B cell (primary cell): ENCODE data around the gene DAP. TPM values are rescaled to one million over a fixed set of nuclear protein-coding genes. Genes with fewer than 3 reads are reported as not detected.

Experiments used
- ATAC-seq: fragments of 200-7000 bp; cut with Tn5 transposase; one replicate; pipeline ENCODE4 v1.10.0; 2021; ENCODE audit warnings: low read depth, mild to moderate bottlenecking, moderate number of reproducible peaks, moderate library complexity
- CTCF ChIA-PET: fragments of 350-600 bp; sonication (Branson Sonifier 250); formaldehyde crosslinking; loops from one replicate; lab custom pipeline; 2021; ENCODE audit warnings: antibody characterized with exemption, inconsistent platforms; lab: Charles Lee
- POLR2A ChIA-PET: fragments of 350-600 bp; sonication (Branson Sonifier 250); formaldehyde crosslinking; loops from one replicate; lab custom pipeline; 2021; ENCODE audit warnings: antibody characterized with exemption; lab: Charles Lee
- DNase-seq: peaks from one replicate; pipeline ENCODE4 v3.0.0; 2013
- H2AFZ ChIP-seq: 2 replicates; pipeline ENCODE4 v1.6.1; 2012; ENCODE audit warnings: mild to moderate bottlenecking, low read depth, low read length; ENCODE audit not compliant: insufficient read depth, poor library complexity, severe bottlenecking
- H3K27ac ChIP-seq, 2 donors: 1 replicate in 1 of 2; 2 replicates in 1 of 2; pipeline ENCODE4 v1.5.1; 2012 to 2013; ENCODE audit warnings: low read length in 2 of 2, mild to moderate bottlenecking in 2 of 2, moderate library complexity in 1 of 2
- H3K27me3 ChIP-seq, 4 experiments: fragments of 200-600 bp in 1 of 4; sonication (generic) in 1 of 4; replicated peaks in 1 of 4; 1 replicate in 2 of 4; 2 replicates in 2 of 4; pipeline versions ENCODE4 v1.6.1 to v1.7.0; 2013 to 2016; ENCODE audit warnings: low read length in 3 of 4, mild to moderate bottlenecking in 2 of 4, mixed read lengths in 1 of 4, moderate library complexity in 1 of 4; ENCODE audit not compliant: insufficient read depth in 4 of 4, control insufficient read depth in 3 of 4; ENCODE audit errors: control extremely low read depth in 1 of 4
- H3K36me3 ChIP-seq, 2 experiments: replicated peaks in 1 of 2; 1 replicate in 1 of 2; 2 replicates in 1 of 2; pipeline versions ENCODE4 v1.6.1 to v1.7.1; 2013; ENCODE audit warnings: low read length in 1 of 2; ENCODE audit not compliant: insufficient read depth in 2 of 2, control insufficient read depth in 1 of 2; ENCODE audit errors: control extremely low read depth in 1 of 2, extremely low read depth in 1 of 2
- H3K4me1 ChIP-seq, 2 donors: fragments of 200-600 bp in 1 of 2; sonication (generic) in 1 of 2; 1 replicate in 1 of 2; 2 replicates in 1 of 2; pipeline versions ENCODE4 v1.5.1 to v1.6.1; 2013 to 2017; ENCODE audit warnings: low read length in 2 of 2; ENCODE audit not compliant: control insufficient read depth in 2 of 2, insufficient read depth in 2 of 2
- H3K4me2 ChIP-seq: replicated peaks from 2 replicates; pipeline ENCODE3; 2012; ENCODE audit warnings: mild to moderate bottlenecking, low read depth, low read length; ENCODE audit not compliant: poor library complexity, severe bottlenecking
- H3K4me3 ChIP-seq, 5 experiments: fragments of 200-600 bp in 1 of 5; sonication (generic) in 1 of 5; 1 replicate in 3 of 5; 2 replicates in 2 of 5; pipeline versions ENCODE4 v1.5.1 to v1.7.0; 2011 to 2016; ENCODE audit warnings: low read length in 4 of 5, mild to moderate bottlenecking in 4 of 5, low read depth in 2 of 5, control low read depth in 1 of 5, moderate library complexity in 1 of 5; ENCODE audit not compliant: insufficient read depth in 1 of 5; ENCODE audit errors: control extremely low read depth in 1 of 5, extremely low read depth in 1 of 5
- H3K79me2 ChIP-seq: fragments of 200-600 bp; sonication (generic); one replicate; pipeline ENCODE4 v1.6.0; 2016; ENCODE audit warnings: low read length; ENCODE audit not compliant: control insufficient read depth, insufficient read depth
- H3K9ac ChIP-seq: fragments of 200-600 bp; sonication (generic); 2 replicates; pipeline ENCODE4 v1.6.1; 2017; ENCODE audit warnings: mild to moderate bottlenecking, low read length, moderate library complexity
- H3K9me3 ChIP-seq, 3 donors: one replicate each; pipeline versions ENCODE4 v1.6.1 to v1.7.1; 2013; ENCODE audit warnings: low read length in 2 of 3; ENCODE audit not compliant: control insufficient read depth in 2 of 3, insufficient read depth in 1 of 3; ENCODE audit errors: control extremely low read depth in 1 of 3
- H4K20me1 ChIP-seq: 2 replicates; pipeline ENCODE4 v1.6.0; 2012; ENCODE audit warnings: mild to moderate bottlenecking, low read length; ENCODE audit not compliant: insufficient read depth, control insufficient read depth, poor library complexity, severe bottlenecking
- H3K27ac Mint-ChIP-seq: one replicate; pipeline ENCODE4 v1.8.0; 2021; ENCODE audit warnings: mixed read lengths
- H3K27me3 Mint-ChIP-seq: one replicate; pipeline ENCODE4 v1.8.0; 2021; ENCODE audit warnings: mixed read lengths
- H3K4me1 Mint-ChIP-seq: one replicate; pipeline ENCODE4 v1.8.0; 2021; ENCODE audit warnings: mixed read lengths
- H3K4me3 Mint-ChIP-seq: one replicate; pipeline ENCODE4 v1.8.0; 2021; ENCODE audit warnings: mixed read lengths
- H3K9me3 Mint-ChIP-seq: one replicate; pipeline ENCODE4 v1.8.0; 2022; ENCODE audit warnings: mixed read lengths; ENCODE audit not compliant: insufficient read depth
- CTCF ChIP-seq: fragments of 200-600 bp; IDR thresholded peaks from one replicate; pipeline ENCODE4 v1.8.0; 2022; ENCODE audit warnings: antibody characterized with exemption, mild to moderate bottlenecking
- EZH2 ChIP-seq: IDR thresholded peaks from 2 replicates; pipeline ENCODE4 v1.6.1; 2012; ENCODE audit warnings: borderline replicate concordance, low read depth, mild to moderate bottlenecking, moderate library complexity, low read length; ENCODE audit not compliant: insufficient read depth, poor library complexity, severe bottlenecking
- WGBS: methylation state at CpG from one replicate; pipeline ENCODE4 v1.1.5; 2013; ENCODE audit warnings: missing lambda C conversion rate; ENCODE audit not compliant: insufficient coverage; 5-methylcytosine and 5-hydroxymethylcytosine counted together
- intact Hi-C: fragments of 100-400 bp; cut with micrococcal nuclease; formaldehyde crosslinking; loops from one replicate; pipeline ENCODE4 v1.10.0; 2022
- polyA plus RNA-seq: library from polyadenylated mRNA; depleted of rRNA; stranded (reverse); fragments of >200 nt; gene quantifications from 2 replicates; pipeline ENCODE4 v1.2.3, GENCODE V29; 2012
- total RNA-seq, 2 donors: library from RNA; stranded (reverse); fragments of 120-200 nt in 1 of 2; gene quantifications; 1 replicate in 1 of 2; 2 replicates in 1 of 2; pipeline versions ENCODE4 v1.2.3 to v1.2.4, GENCODE V29; 2013 to 2022

DAP gene
- total and polyA plus RNA-seq, 2 donors (not counting 1 experiment from before 2014, with no cell fraction given) = 42.6 to 49.8 TPM

GRCh38 chr5:10705747-10706146, 55.3 kb downstream of the DAP start:
- H3K4me3 ChIP-seq = no peak overlapping the region
- H3K36me3 ChIP-seq = peaks cover 0 to 12% of the 10 kb centered on the region in 2 experiments
- Mint-ChIP-seq H3K4me1 (peaks cover 38% of the 10 kb centered on the region), H3K27ac (no peak overlapping the region), H3K27me3 (no peaks in the 10 kb centered on the region), H3K9me3 (no peaks in the 10 kb centered on the region), H3K4me3 (no peak overlapping the region)
- no CpG with 5 or more reads among the region's 2 CpGs for WGBS
- H3K9ac ChIP-seq = no peak overlapping the region
- DNase-seq (no peak), ATAC-seq (no peak)
- TF ChIP-seq EZH2 (no peak), CTCF (no peak)
- H3K79me2 ChIP-seq = peaks cover 10% of the 10 kb centered on the region
- no peak overlapping the region for H2AFZ ChIP-seq
- H3K4me1 ChIP-seq = peaks cover 8 to 23% of the 10 kb centered on the region in 2 donors
- POLR2A ChIA-PET = no interaction called here
- no peak overlapping the region for H3K27ac ChIP-seq
- CTCF ChIA-PET = interaction anchor here (1.0 to 1.2 kb wide), 2 partner anchors 11 to 252 kb away, joined by 3 to 4 read pairs; no protein-coding TSS in a partner anchor
- intact Hi-C loops = no loop called here
- H3K4me2 ChIP-seq = no peak overlapping the region
- peaks cover 5% of the 10 kb centered on the region for H4K20me1 ChIP-seq
- H3K27me3 ChIP-seq = no peaks in the 10 kb centered on the region
- no peaks in the 10 kb centered on the region for H3K9me3 ChIP-seq

DNA sequence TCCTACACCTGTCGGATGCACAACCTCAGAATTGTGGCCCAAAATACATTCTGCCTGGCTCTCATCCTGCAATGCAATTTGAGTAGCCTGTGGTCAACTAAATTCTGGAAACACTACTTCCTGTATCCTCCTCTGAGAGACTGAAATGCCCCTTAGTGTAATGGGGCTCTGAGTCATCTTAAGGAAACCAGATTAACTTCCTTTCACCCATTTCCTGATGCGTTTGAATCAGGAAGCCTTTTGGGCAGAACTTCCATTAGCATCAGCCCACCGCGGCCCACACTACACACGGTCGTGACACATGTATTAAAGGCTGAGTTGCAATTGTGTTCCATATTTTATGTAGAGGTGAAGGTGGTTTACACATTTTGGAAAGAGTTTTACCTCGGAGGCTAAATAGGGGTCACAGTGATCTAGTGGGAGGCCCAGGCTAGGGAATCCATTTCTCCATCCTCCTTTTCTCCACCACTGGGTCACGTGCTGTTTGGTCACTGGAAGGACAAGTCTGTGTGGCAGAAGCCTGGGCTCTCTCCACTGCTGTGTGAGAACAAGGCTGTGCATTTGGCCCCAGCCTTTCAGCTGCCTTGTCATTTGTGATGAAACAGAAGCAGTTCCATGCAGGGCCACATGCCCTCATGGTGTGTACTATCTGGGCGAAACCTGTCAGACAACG, 55.9 kb downstream of the DAP start:
- H3K4me3 Mint-ChIP-seq = no peak overlapping the region
- Histone ChIP-seq H3K4me2 (no peak overlapping the region), H2AFZ (no peak overlapping the region), H3K27ac (no peak overlapping the region), H3K9me3 (no peaks in the 10 kb centered on the region), H3K79me2 (peaks cover 15% of the 10 kb centered on the region), H3K4me3 (no peak overlapping the region), H3K27me3 (no peaks in the 10 kb centered on the region), H3K4me1 (peaks cover 14 to 29% of the 10 kb centered on the region in 2 donors), H3K9ac (no peak overlapping the region), H3K36me3 (peaks cover 0 to 6% of the 10 kb centered on the region in 2 experiments), H4K20me1 (peaks cover 5% of the 10 kb centered on the region)
- H3K4me1 Mint-ChIP-seq = peaks cover 44% of the 10 kb centered on the region
- intact Hi-C loops = loop anchor here (5.0 kb wide), 1 partner anchor 57 kb away; the partner anchor contains the start of gene DAP
- no peak for DNase-seq
- no peaks in the 10 kb centered on the region for H3K9me3 Mint-ChIP-seq
- TF ChIP-seq CTCF (no peak), EZH2 (no peak)
- CTCF ChIA-PET = interaction anchor here (1.2 to 2.0 kb wide), 3 partner anchors 10 to 152 kb away, joined by 4 to 7 read pairs (median 4); no protein-coding TSS in a partner anchor
- H3K27me3 Mint-ChIP-seq = no peaks in the 10 kb centered on the region
- peak overlapping the region; percentile 42 for H3K27ac Mint-ChIP-seq
- no peak for ATAC-seq
- POLR2A ChIA-PET = no interaction called here
- WGBS = 74% methylated on average over 3 of the region's 10 CpGs
